ENCODE measurements around the gene NDUFV1.
"Not testable (repeated sequence)": the region's sequence is repeated elsewhere in the genome, so short reads cannot be mapped to it uniquely, and the experiment has no call there.

The NDUFV1 gene

GRCh38 chr11:67586568-67587250 is 20.0 kb upstream of the NDUFV1 start:
- no peak for DNase-seq (ENCODE audit: low spot score)

- no peak for DNase-seq (ENCODE audit: low spot score)
Observed at GRCh38 chr11:67588136-67588503, 18.6 kb upstream of the NDUFV1 start.

- not testable (repeated sequence) for DNase-seq (ENCODE audit: low spot score)
Observed at GRCh38 chr11:67588899-67589415, 17.8 kb upstream of the NDUFV1 start.

GRCh38 chr11:67592880-67593564 is 13.7 kb upstream of the NDUFV1 start:
- DNase-seq (ENCODE audit: low spot score) = no peak

- DNase-seq (ENCODE audit: low spot score) = no peak
Observed at GRCh38 chr11:67593565-67593905, 13.2 kb upstream of the NDUFV1 start.

- DNase-seq (ENCODE audit: low spot score) = no peak
Observed at GRCh38 chr11:67594480-67594879, 12.3 kb upstream of the NDUFV1 start.

- no peak for DNase-seq (ENCODE audit: low spot score)
Observed at GRCh38 chr11:67596753-67597300, 9.9 kb upstream of the NDUFV1 start.

- DNase-seq (ENCODE audit: low spot score) = not testable (repeated sequence)
Observed at GRCh38 chr11:67597458-67597857, 9.3 kb upstream of the NDUFV1 start.

GRCh38 chr11:67597963-67598362 is 8.8 kb upstream of the NDUFV1 start:
- DNase-seq (ENCODE audit: low spot score) = not testable (repeated sequence)

- no peak for DNase-seq (ENCODE audit: low spot score)
Observed at GRCh38 chr11:67599149-67599548, 7.6 kb upstream of the NDUFV1 start.

GRCh38 chr11:67600324-67601029 is 6.3 kb upstream of the NDUFV1 start:
- no peak for DNase-seq (ENCODE audit: low spot score)

GRCh38 chr11:67601098-67601497 is 5.6 kb upstream of the NDUFV1 start:
- DNase-seq (ENCODE audit: low spot score) = no peak

- not testable (repeated sequence) for DNase-seq (ENCODE audit: low spot score)
Observed at GRCh38 chr11:67604119-67604518, 2.6 kb upstream of the NDUFV1 start.

- DNase-seq (ENCODE audit: low spot score) = no peak
Observed at GRCh38 chr11:67604815-67605214, 1.9 kb upstream of the NDUFV1 start.

GRCh38 chr11:67605231-67606011 is 1.3 kb upstream of the NDUFV1 start:
- DNase-seq (ENCODE audit: low spot score) = no peak

GRCh38 chr11:67606093-67606491 is 644 bp upstream of the NDUFV1 start:
- no peak for DNase-seq (ENCODE audit: low spot score)

GRCh38 chr11:67607507-67607906 is 771 bp downstream of the NDUFV1 start:
- no peak for DNase-seq (ENCODE audit: low spot score)

- DNase-seq (ENCODE audit: low spot score) = no peak
Observed at GRCh38 chr11:67608486-67608885, 1.8 kb downstream of the NDUFV1 start.

GRCh38 chr11:67609316-67609715 is 2.6 kb downstream of the NDUFV1 start:
- no peak for DNase-seq (ENCODE audit: low spot score)

- DNase-seq (ENCODE audit: low spot score) = no peak
Observed at GRCh38 chr11:67610302-67610868, 3.6 kb downstream of the NDUFV1 start.

- no peak for DNase-seq (ENCODE audit: low spot score)
Observed at GRCh38 chr11:67611165-67611564, 4.4 kb downstream of the NDUFV1 start.
